ENCODE data around the gene PRKCZ.

DNA sequence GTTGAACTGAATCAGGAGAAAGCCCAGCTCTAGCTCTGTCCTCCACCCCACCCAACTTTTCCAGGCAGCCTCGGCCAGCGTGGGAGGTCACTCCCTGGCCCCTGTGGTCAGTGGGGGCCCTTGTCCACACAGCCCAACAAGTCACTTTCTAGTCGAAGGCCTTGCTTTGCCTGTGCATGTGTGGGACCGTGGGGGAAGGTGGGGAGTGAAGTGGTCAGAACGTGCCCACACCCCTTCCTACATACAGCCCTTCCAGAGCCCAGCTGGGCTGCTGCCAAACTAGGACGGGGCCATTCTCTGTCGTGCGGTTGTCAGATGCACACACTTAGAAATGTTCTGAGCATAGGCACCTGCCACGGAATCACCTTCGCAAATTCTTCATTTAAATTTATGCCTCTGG lies 126.4 kb downstream of the PRKCZ start:
- TF ChIP-seq, protein P1, sequence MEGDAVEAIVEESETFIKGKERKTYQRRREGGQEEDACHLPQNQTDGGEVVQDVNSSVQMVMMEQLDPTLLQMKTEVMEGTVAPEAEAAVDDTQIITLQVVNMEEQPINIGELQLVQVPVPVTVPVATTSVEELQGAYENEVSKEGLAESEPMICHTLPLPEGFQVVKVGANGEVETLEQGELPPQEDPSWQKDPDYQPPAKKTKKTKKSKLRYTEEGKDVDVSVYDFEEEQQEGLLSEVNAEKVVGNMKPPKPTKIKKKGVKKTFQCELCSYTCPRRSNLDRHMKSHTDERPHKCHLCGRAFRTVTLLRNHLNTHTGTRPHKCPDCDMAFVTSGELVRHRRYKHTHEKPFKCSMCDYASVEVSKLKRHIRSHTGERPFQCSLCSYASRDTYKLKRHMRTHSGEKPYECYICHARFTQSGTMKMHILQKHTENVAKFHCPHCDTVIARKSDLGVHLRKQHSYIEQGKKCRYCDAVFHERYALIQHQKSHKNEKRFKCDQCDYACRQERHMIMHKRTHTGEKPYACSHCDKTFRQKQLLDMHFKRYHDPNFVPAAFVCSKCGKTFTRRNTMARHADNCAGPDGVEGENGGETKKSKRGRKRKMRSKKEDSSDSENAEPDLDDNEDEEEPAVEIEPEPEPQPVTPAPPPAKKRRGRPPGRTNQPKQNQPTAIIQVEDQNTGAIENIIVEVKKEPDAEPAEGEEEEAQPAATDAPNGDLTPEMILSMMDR (IDR thresholded peaks at IDR 0.05) = no peak
- no peak for TF ChIP-seq POLR2AphosphoS5 (IDR thresholded peaks at IDR 0.05)
- TF ChIP-seq POLR2A (IDR thresholded peaks at IDR 0.05; ENCODE audit: low read depth) = no peak
- no peak for TF ChIP-seq EP300 (IDR thresholded peaks at IDR 0.05)

All from esophagus muscularis mucosa (tissue), 4 donors.